Adipocyte (in vitro differentiated cells): Measurements from ENCODE around the gene ADIPOR1.
"Not testable (repeated sequence)": the region's sequence is repeated elsewhere in the genome, so short reads cannot be mapped to it uniquely, and the experiment has no call there.

Experiments
- DNase-seq: peaks from one replicate; pipeline ENCODE4 v3.0.0-alpha.2; 2015; ENCODE audit warnings: low read depth
- H3K27me3 ChIP-seq: replicated peaks from 2 replicates; pipeline ENCODE4 v1.7.0; 2013; ENCODE audit warnings: mild to moderate bottlenecking, low read length, moderate library complexity; ENCODE audit not compliant: control insufficient read depth, insufficient read depth
- H3K36me3 ChIP-seq: 2 replicates; pipeline ENCODE4 v1.7.0; 2013; ENCODE audit warnings: low read length, mild to moderate bottlenecking, moderate library complexity; ENCODE audit not compliant: control insufficient read depth, insufficient read depth, severe bottlenecking
- H3K4me1 ChIP-seq: 2 replicates; pipeline ENCODE4 v1.7.0; 2013; ENCODE audit warnings: mild to moderate bottlenecking, low read length, moderate library complexity; ENCODE audit not compliant: control insufficient read depth, insufficient read depth
- H3K4me3 ChIP-seq: 2 replicates; pipeline ENCODE4 v1.7.0; 2013; ENCODE audit warnings: mild to moderate bottlenecking, low read length, moderate library complexity
- H3K9ac ChIP-seq: 2 replicates; pipeline ENCODE4 v1.7.0; 2013; ENCODE audit warnings: mild to moderate bottlenecking, low read length, moderate library complexity
- H3K9me3 ChIP-seq: 2 replicates; pipeline ENCODE4 v1.7.0; 2013; ENCODE audit warnings: mild to moderate bottlenecking, low read length, moderate library complexity; ENCODE audit not compliant: control insufficient read depth

ADIPOR1 gene

DNA sequence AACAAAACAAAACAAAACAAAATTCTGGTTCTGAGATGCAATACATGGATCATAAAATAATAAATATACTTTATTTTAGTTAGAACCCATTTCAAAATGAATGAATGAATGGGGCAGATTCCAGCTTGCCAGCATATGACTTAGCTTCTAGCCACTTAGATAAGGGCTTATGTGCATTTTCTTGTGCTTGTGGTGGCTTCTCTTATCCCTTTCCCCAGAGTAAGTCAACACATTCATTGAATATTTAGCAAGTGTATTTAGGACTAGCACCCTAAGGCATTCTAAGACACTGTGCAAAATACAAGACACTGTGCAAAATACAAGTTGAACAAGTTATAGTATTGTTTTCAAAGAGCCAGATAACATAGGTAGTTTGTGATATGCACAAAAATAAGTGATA lies 4.7 kb downstream of the ADIPOR1 start:
- no peak overlapping the region for H3K4me3 ChIP-seq
- peaks cover 33% of the 10 kb centered on the region for H3K4me1 ChIP-seq
- H3K27me3 ChIP-seq = no peaks in the 10 kb centered on the region
- DNase-seq = no peak
- no peaks in the 10 kb centered on the region for H3K9me3 ChIP-seq
- no peak overlapping the region for H3K9ac ChIP-seq
- peaks cover 23% of the 10 kb centered on the region for H3K36me3 ChIP-seq

DNA sequence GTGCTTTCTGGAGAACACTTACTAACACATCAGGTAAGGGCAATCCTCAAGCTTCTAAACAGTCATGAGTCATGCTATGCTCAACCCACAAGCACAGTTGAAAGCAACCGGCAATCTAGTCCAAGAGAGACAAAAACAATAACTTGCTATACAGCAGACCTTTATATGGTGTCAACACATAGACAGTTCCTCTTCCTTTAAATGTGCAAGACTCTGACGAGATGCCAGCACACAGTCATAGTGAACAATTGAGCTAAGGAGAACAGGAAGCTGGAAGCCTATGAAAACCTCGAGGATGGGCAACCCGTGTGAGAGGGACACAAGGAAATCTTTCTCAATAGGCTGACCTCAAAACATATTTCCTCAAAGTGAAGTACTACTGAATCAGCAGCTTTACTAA lies 5.3 kb downstream of the ADIPOR1 start:
- H3K9ac ChIP-seq = no peak overlapping the region
- H3K4me1 ChIP-seq = peaks cover 33% of the 10 kb centered on the region

DNA sequence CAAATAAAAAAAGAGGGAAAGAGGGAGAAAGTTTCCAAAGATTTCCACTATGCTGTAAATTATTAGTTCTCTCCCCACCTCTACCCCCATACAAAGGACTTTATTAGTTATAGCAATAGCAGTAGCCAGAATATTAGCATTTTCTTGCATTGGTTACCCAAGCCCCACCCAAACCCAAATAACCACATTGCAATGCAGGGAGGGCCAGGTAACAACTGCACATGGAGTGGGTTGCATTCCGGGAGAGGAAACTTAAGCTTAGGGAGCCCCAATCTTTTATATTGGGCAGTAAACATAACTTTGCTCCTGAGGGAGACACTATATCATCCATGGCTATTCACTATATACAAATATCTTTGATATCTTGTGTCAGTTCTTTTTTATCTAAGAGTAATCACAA lies 6.0 kb downstream of the ADIPOR1 start:
- Histone ChIP-seq H3K9ac (no peak overlapping the region), H3K27me3 (no peaks in the 10 kb centered on the region), H3K4me3 (no peak overlapping the region), H3K4me1 (peaks cover 29% of the 10 kb centered on the region), H3K36me3 (peaks cover 34% of the 10 kb centered on the region), H3K9me3 (no peaks in the 10 kb centered on the region)
- DNase-seq = no peak

More for the DNA sequence above, 5.3 kb downstream of the ADIPOR1 start:
- no peaks in the 10 kb centered on the region for H3K9me3 ChIP-seq
- H3K36me3 ChIP-seq = peaks cover 29% of the 10 kb centered on the region
- H3K27me3 ChIP-seq = no peaks in the 10 kb centered on the region
- no peak overlapping the region for H3K4me3 ChIP-seq
- peak; percentile 12 for DNase-seq

DNA sequence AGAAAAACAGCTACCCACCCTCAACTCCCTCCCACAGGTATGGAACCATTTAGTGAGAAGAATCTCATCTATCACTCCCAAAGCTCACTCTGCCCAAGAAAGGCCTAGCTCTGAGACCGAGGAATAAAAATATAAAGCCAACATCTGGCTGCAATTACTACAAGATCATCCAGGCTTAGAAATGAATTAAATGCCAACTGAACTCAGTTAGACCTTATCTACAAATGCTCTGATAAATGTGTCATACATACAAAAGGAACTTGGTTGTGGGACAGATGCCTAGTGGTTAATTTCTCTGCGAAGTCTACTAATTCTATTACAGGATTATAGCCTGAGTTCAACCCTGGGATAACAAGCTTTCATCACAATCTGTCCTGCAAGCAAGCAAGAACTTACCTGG lies 6.7 kb downstream of the ADIPOR1 start:
- H3K4me1 ChIP-seq = peaks cover 22% of the 10 kb centered on the region
- H3K27me3 ChIP-seq = no peaks in the 10 kb centered on the region
- DNase-seq = peak; percentile 43
- no peak overlapping the region for H3K4me3 ChIP-seq
- peaks cover 40% of the 10 kb centered on the region for H3K36me3 ChIP-seq
- no peaks in the 10 kb centered on the region for H3K9me3 ChIP-seq
- no peak overlapping the region for H3K9ac ChIP-seq

DNA sequence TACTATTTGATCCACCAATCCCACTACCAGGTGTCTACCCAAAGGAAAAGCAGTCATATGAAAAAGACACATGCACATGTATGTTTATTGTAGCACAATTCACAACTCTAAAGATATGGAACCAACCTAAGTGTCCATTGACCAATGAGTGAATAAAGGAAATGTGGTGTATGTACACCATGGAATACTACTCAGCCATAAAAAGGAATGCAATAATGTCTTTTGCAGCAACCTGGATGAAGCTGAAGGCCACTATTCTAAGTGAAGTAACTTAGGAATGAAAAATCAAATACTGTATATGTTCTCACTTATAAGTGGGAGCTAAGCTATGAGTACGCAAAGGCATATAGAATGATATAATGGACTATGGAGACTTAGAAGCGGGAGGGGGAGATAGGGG lies 12.6 kb downstream of the ADIPOR1 start:
- Histone ChIP-seq H3K9ac (no peak overlapping the region), H3K27me3 (no peaks in the 10 kb centered on the region), H3K36me3 (peaks cover 94% of the 10 kb centered on the region), H3K9me3 (no peaks in the 10 kb centered on the region), H3K4me1 (no peaks in the 10 kb centered on the region), H3K4me3 (no peak overlapping the region)
- DNase-seq = no peak

DNA sequence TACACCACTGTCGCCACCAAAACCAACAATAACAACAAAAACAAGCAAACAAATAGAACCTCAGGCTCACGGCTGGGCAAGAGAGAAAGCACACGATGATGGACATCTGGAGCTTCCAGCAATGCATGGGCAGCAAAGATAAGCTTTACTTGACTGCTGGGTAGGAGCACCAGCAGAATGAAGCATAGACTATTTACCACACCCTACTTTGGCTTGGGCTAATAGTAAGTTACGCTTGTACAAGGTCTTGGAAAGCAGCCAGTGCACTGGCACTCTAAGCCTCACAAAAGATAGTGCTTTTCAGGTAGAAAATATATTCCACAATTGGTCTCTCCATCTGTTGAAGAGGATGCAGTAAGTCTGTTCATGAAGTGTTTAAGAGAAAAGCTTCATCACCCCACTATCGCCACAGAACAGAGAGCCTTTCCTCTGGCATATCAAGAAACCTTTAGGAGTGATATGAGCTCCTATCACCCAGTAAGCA lies 13.6 kb downstream of the ADIPOR1 start:
- Histone ChIP-seq H3K27me3 (no peaks in the 10 kb centered on the region), H3K9ac (no peak overlapping the region), H3K4me3 (no peak overlapping the region), H3K36me3 (peaks cover 94% of the 10 kb centered on the region), H3K9me3 (no peaks in the 10 kb centered on the region), H3K4me1 (no peaks in the 10 kb centered on the region)
- no peak for DNase-seq

DNA sequence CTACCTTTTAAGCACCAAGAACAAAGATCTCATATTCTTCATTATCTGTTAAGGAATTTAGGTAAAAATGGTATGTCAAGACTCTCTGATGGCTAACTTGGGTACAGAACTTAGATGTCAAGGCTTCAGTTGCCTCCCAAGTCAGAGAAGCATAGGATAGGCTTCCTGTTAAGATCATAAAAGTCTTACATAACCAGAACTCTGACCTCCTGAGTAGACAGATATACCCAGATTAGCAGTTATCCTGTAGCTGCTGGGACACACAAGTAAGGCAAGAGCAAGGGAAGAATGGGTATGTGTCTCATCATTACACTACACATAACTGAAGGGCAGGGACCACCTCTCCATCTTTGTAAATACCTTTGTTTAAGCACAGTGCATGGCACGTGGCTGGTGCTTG lies 15.7 kb downstream of the ADIPOR1 start:
- no peak for DNase-seq
- Histone ChIP-seq H3K27me3 (no peaks in the 10 kb centered on the region), H3K36me3 (peaks cover 80% of the 10 kb centered on the region), H3K9me3 (no peaks in the 10 kb centered on the region), H3K9ac (no peak overlapping the region), H3K4me3 (no peak overlapping the region), H3K4me1 (no peaks in the 10 kb centered on the region)

DNA sequence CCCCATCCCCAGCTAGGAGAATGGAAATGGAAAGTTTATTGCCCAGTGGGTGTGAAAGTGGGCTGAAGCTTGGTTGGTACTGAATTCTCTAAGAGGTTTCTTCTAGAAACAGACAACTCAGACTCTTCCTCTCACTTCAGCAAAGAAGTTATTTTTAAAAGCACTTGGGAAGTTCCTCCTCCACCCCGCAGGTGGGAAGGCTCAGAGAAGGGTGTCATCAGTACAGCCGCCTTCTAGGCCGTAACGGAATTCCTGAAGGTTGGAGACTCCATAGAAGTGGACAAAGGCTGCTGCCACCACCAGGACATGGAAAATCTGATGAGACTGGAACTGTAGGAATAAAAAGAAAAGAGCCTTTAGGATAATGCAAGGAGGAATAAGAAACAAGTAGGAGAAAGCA lies 16.7 kb downstream of the ADIPOR1 start:
- no peak overlapping the region for H3K9ac ChIP-seq
- no peaks in the 10 kb centered on the region for H3K4me1 ChIP-seq
- H3K36me3 ChIP-seq = peaks cover 72% of the 10 kb centered on the region
- H3K4me3 ChIP-seq = no peak overlapping the region
- no peaks in the 10 kb centered on the region for H3K9me3 ChIP-seq
- DNase-seq = no peak
- H3K27me3 ChIP-seq = no peaks in the 10 kb centered on the region

DNA sequence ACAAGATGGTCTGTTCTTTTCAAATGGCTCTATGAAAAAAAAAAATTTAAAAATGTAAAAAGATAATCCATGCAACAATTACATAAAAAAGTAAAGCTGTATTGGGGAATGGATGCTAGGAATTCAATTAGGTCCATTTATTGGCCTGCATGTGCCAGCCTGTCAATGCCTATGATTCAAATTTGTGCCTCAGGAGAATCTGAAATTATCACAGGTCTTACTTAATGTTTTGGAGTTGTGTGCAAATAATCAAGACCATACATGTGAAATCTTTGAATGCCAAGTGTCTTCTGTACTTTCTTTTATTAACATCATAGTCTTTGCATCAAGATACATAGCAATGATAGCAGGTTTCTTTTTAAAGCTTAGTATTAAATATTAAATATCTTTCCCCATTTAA lies 17.6 kb downstream of the ADIPOR1 start:
- H3K4me1 ChIP-seq = no peaks in the 10 kb centered on the region
- H3K9ac ChIP-seq = no peak overlapping the region
- no peaks in the 10 kb centered on the region for H3K9me3 ChIP-seq
- H3K27me3 ChIP-seq = no peaks in the 10 kb centered on the region
- H3K4me3 ChIP-seq = no peak overlapping the region
- peaks cover 64% of the 10 kb centered on the region for H3K36me3 ChIP-seq
- no peak for DNase-seq

DNA sequence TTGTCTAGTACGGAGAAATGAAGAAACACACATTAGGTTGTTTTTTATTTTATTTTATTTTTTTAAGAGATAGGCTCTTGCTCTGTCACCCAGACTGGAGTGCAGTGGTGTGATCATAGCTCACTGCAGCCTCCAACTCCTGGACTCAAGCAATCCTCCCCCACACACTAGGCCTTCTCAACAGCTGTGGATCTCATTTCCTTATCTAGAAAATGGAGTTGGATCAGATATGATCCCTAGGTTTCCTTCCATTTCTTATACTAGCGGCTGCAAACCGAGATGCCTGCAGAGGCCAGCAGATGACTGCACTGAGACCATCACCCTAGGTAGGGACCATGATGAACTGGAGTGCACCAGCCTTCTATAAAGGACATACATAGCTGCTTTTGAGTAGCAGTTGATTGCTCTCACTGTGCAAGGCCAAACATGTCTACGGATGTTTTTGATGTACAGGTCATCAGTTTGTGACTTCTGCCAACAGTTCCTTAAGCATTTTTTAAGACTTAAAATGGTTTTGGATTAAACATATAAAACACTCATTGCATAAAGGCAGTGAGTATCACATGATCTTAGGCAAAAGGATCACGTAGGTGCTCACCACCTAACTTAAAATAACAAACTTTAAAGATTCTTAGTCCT lies 19.7 kb downstream of the ADIPOR1 start:
- Histone ChIP-seq H3K36me3 (peaks cover 42% of the 10 kb centered on the region), H3K4me1 (no peaks in the 10 kb centered on the region), H3K4me3 (no peak overlapping the region), H3K9ac (no peak overlapping the region), H3K27me3 (no peaks in the 10 kb centered on the region), H3K9me3 (no peaks in the 10 kb centered on the region)
- DNase-seq = no peak

DNA sequence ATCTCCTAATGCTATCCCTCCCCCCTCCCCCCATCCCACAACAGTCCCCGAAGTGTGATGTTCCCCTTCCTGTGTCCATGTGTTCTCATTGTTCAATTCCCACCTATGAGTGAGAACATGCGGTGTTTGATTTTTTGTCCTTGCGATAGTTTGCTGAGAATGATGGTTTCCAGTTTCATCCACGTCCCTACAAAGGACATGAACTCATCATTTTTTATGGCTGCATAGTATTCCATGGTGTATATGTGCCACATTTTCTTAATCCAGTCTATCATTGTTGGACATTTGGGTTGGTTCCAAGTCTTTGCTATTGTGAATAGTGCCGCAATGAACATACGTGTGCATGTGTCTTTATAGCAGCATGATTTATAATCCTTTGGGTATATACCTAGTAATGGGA lies 21.7 kb downstream of the ADIPOR1 start:
- not testable (repeated sequence) for H3K4me1 ChIP-seq, DNase-seq, H3K27me3 ChIP-seq, H3K4me3 ChIP-seq, H3K9me3 ChIP-seq, H3K9ac ChIP-seq
- peaks cover 22% of the 10 kb centered on the region for H3K36me3 ChIP-seq

DNA sequence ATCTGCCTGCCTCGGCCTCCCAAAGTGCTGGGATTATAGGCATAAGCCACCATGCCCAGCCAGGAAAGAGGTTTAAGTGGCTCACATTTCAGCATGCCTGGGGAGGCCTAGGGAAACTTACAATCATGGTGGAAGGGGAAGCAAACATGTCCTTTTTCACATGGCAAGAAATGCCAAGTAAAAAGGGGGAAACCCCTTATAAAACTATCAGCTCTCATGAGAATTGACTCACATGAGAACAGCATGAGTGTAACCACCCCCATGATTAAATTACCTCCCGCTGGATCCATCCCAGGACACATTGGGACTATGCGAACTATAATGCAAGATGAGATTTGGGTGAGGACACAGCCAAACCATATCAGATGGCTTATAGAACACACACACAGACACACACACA lies 22.3 kb downstream of the ADIPOR1 start:
- Histone ChIP-seq H3K9ac (no peak overlapping the region), H3K4me3 (no peak overlapping the region), H3K36me3 (peaks cover 16% of the 10 kb centered on the region), H3K4me1 (no peaks in the 10 kb centered on the region), H3K9me3 (peaks cover 5% of the 10 kb centered on the region), H3K27me3 (no peaks in the 10 kb centered on the region)
- no peak for DNase-seq
